ENCODE data around the gene OSBPL8. TPM values are rescaled to one million over a fixed set of nuclear protein-coding genes. Genes with fewer than 3 reads are reported as not detected.
A peak's percentile ranks its signal among the peaks of the same experiment; 100 is the strongest.

Gene OSBPL8
- total and polyA plus RNA-seq, 9 of the 15 experiments (the other 6 are each of a cell fraction or from before 2014, with no cell fraction given) = 17.4 to 82.7 (median 42.8) TPM

GRCh38 chr12:76559400-76560085 lies at the start of gene OSBPL8 (continued):
- TF ChIP-seq GTF2A2 (tag; IDR thresholded peaks at IDR 0.05) (no peak), ZC3H11A (IDR thresholded peaks at IDR 0.05; ENCODE audit: low read depth, low read length) (no peak), ZNF146 (CRISPR knock-in tag; IDR thresholded peaks at IDR 0.05; ENCODE audit: unreplicated experiment) (no peak), HMG20A (CRISPR knock-in tag; conservative IDR thresholded peaks at IDR 0.05) (no peak), SAFB (IDR thresholded peaks at IDR 0.05; ENCODE audit: borderline replicate concordance, low read depth, low read length) (no peak), ZNF592 (IDR thresholded peaks at IDR 0.05) (peak; percentile 91), CREM (IDR thresholded peaks at IDR 0.05; ENCODE audit: low read depth) (peak; percentile 99), MTA3 (IDR thresholded peaks at IDR 0.05; ENCODE audit: borderline replicate concordance) (peak; percentile 90; the same call in 1 of the 2 replicates), BRD9 (IDR thresholded peaks at IDR 0.05; ENCODE audit: low read depth, partially characterized antibody) (no peak), ZNF512 (tag; IDR thresholded peaks at IDR 0.05) (no peak), ZNF584 (CRISPR knock-in tag; IDR thresholded peaks at IDR 0.05; ENCODE audit: low read depth) (no peak; the same call in 1 of the 2 replicates), TAF15 (IDR thresholded peaks at IDR 0.05; ENCODE audit: low read depth, low read length) (no peak), ZNF707 (CRISPR knock-in tag; conservative IDR thresholded peaks at IDR 0.05) (no peak), NCOA6 (IDR thresholded peaks at IDR 0.05) (no peak), BRCA1 (IDR thresholded peaks at IDR 0.05) (no peak), BRCA1 (CRISPR knock-in tag; IDR thresholded peaks at IDR 0.05) (no peak), NEUROD1 (IDR thresholded peaks at IDR 0.05; ENCODE audit: borderline replicate concordance, low read depth, low read length, partially characterized antibody) (no peak), ZNF668 (CRISPR knock-in tag; IDR thresholded peaks at IDR 0.05) (no peak), E2F8 (IDR thresholded peaks at IDR 0.05; ENCODE audit: low read depth, partially characterized antibody) (no peak), MCM5 (IDR thresholded peaks at IDR 0.05; ENCODE audit: low read depth) (no peak), ESRRA (IDR thresholded peaks at IDR 0.05; ENCODE audit: borderline replicate concordance, low read depth) (peak; percentile 56; the same call in 1 of the 2 replicates)
